WTC11 (cell line): ENCODE results near the gene TPT1.

Experiments
- CTCF ChIP-seq: fragments of 200-600 bp; IDR thresholded peaks from 2 replicates; pipeline ENCODE4 v1.8.0; 2022; ENCODE audit warnings: antibody characterized with exemption
- NR3C1 ChIP-seq: sonication (generic); formaldehyde crosslinking; conservative IDR thresholded peaks from 2 replicates; pipeline ENCODE4 v1.8.1; 2023; ENCODE audit warnings: low read depth, mild to moderate bottlenecking, missing genetic modification reagents
- SMAD3 ChIP-seq: sonication (generic); formaldehyde crosslinking; IDR thresholded peaks from 2 replicates; pipeline ENCODE4 v1.8.0; 2022; ENCODE audit warnings: missing genetic modification reagents, mild to moderate bottlenecking, borderline replicate concordance
- SMAD4 ChIP-seq: sonication (generic); formaldehyde crosslinking; IDR thresholded peaks from 2 replicates; pipeline ENCODE4 v1.8.0; 2022; ENCODE audit warnings: mild to moderate bottlenecking, missing genetic modification reagents
- TEAD4 ChIP-seq: sonication (generic); formaldehyde crosslinking; IDR thresholded peaks from 2 replicates; pipeline ENCODE4 v1.8.0; 2022; ENCODE audit warnings: mild to moderate bottlenecking, missing genetic modification reagents
- ZNF121 ChIP-seq: sonication (generic); formaldehyde crosslinking; IDR thresholded peaks from 2 replicates; pipeline ENCODE4 v1.8.0; 2023; ENCODE audit warnings: missing genetic modification reagents

- TF ChIP-seq CTCF = no peak
- TF ChIP-seq SMAD3 (CRISPR knock-in tag) = no peak
- TF ChIP-seq ZNF121 (CRISPR knock-in tag) = no peak
- no peak for TF ChIP-seq SMAD4 (CRISPR knock-in tag)
- TF ChIP-seq NR3C1 = no peak
- no peak for TF ChIP-seq TEAD4
Observed at GRCh38 chr13:45337395-45337794, 3.6 kb downstream of the TPT1 start.
